Activated gamma-delta T cell treated with Interleukin-2 at 50 U/mL for 16 hours (primary cell): Measurements from ENCODE around the gene TNIP1.

Experiments used
- DNase-seq: peaks from one replicate; pipeline ENCODE4 v3.0.0-alpha.2; 2020

Gene TNIP1

DNA sequence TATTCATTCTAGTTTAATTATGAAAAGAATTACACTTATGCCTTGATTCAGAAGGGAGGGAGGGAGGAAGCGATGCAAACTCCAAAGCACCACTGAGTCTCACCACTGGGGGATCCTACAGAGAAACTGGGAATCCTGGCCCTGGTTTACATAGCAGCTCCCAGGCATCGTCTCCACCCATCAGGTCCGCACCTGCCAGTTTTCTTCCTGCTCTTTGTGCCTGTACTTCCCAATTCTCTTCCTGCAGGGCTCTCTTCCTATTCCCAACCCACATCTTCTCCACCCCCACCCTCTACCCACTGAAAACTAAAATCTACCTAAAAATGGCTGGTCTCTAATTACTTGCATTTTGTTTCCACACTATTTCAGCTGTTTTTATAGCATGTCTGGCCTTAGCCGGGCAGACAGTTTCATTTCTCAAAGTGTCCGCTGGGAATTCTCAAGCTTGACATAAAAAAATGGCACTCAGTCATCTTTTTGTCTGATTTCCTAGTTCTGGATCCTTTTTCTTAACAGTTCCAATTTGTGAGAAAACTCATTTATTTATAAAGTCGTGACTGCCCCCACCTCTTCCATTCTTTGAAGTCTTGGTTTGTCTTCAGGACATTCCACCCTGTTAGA, 1.6 kb upstream of the TNIP1 start:
- DNase-seq, result no peak

DNA sequence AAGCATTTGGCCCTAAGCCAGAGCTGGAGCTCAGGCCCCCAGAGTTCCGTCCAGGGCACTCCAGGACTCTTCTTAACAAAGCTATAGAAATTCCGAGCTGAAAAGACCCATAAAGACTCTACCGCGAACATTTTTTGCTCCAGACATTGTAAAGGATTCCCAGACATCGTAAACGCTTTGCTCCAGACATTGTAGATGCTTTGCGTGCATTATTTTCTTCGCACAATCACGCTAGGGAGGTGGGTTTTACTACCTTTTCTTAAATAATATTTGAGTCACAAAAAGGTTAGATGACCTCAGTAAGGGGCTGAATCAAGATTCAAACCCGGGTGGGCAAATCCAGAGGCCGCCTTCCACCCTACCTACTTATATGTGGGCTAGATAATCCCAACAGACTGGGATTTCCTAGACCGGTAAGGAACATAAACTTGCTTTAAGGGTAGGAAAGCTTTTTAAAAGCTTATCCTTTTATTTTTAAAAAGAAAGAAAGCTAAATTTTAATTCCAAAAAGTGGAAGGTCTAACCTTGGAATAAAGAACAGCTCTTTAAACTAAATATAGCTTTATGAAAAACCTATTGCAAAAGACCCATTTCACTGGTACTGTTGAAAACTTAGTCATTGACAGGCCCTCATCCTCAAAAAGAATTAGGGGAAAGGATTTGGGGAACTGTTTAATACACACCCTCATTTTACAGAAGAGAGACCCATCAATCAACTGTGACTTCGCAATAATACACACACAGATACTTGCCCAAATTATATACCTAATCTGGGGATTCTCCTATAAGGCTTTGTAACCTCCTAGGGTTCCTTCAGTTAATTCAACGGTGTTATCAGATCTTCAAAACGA, 822 bp upstream of the TNIP1 start:
- no peak for DNase-seq

- no peak for DNase-seq
Observed at GRCh38 chr5:151079838-151080612, 809 bp downstream of the TNIP1 start.

DNA sequence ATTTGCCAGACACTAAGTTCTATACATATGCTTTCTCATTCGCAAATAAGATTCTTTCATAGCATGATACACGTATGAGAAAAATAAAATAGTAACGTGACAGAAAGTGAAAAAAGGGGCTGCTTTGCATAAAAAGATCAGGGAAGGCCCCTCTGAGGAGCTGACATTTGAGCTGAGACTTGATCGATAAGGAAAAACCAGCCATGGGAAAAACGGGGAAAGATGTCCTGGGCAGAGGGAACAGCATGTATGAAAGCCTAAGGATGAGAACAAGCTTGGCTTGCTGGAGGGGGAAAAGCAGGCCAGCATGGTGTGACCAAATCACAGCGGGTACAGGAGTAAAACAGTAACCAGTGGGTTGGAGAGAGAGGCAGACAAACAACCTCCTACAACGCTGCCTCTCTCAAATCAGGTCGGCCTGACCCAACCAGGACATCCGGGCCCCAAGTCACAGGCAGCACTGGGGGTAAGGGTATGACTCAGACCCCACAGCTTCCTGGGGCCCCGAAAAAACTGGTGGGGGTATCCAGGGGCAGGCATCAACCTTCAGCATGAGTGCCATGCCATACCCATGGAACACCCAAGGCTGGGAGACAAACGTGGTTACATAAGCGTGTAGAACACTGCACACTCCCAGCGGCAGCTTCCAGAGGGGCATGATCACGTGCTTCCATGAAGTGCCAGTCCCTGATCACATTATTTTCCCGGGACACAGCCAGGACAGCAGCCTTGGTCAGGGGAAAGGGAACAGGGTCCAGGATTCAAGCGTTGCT, 2.2 kb downstream of the TNIP1 start:
- DNase-seq, result peak; percentile 66

GRCh38 chr5:151077967-151078366, 2.9 kb downstream of the TNIP1 start:
- DNase-seq, result no peak

DNA sequence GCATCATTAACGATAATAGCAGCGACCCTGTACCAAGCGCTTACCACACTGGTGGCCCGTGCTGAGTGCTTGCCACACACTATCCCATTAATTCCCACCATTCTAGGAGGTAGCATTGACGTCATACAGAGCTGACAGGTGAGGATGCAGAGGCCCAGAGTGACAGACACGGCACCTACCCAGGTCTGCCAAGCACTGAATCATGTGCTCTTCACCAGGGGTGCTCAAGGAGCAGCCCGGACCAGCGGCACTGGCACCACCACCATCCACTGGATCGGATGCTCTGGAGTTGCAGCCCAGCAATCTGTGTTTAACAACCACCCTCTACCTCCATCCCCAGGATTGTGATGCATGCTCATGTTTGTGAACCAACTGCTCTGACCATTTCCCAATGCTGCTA, 3.4 kb downstream of the TNIP1 start:
- no peak for DNase-seq

GRCh38 chr5:151076616-151077015, 4.2 kb downstream of the TNIP1 start:
- no peak for DNase-seq

DNA sequence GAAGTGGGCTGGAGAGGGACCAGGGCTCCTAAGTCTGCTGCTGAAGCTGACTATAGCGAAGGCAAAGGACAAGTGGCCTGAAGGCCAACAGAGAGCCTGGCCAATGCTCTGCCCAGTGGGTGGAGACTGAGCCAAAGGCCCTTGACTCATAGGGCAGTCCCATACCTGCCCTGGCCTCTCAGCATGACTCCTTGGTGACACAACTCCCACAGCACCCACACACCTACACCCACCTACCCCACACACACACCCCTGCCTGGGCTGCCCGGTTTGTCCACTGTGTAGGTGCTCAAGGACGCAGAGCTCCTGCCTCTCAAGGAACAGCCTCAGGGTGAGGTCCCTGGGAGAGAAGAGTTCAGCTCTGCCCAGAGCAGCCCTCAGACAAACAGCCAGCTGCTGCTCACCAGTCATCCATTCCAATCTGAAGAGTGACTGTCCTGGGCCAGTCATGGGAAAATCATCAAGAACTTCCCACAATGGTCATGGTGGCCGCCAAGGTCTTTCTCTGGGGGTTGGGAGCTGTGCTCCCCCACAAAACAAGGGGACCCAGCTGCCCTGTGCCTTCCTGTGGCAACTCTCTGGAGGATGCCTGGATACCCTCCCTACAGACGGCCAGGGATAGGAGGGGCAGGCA, 5.0 kb downstream of the TNIP1 start:
- DNase-seq, result no peak

DNA sequence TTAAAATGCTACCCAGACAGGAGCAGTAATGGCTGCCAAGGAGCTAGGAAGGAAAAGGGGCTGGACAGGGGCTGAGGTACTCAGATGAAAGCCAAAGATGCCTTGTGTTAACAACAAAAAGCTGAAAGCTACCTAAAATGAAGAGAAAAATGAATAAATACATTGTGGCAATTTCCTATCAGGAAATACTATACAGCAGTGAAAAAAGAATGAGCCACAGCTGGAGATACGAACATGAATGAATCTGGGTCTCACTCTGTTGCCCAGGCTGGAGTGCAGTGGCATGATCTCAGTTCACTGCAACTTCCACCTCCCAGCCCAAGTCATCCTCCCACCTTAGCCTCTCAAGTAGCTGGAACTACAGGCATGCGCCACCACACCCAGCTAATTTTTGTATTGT, 6.3 kb downstream of the TNIP1 start:
- no peak for DNase-seq

DNA sequence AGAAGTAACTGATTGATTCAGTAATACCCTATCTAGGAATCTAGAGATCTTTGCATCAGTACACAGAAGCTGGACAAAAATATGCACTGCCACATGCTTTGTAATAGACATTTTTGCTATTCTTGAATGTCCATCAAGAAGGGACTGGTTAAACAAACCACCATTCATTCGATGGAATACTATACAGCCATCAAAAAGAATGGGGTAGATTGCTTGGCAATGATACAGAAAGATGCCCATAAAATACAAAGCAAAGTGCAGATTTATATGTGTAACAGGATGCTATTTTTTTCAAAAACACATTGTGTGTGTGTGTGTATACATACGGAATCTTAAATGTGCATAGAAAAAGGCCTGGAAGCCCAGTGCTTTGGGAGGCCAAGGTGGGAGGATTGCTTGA, 7.6 kb downstream of the TNIP1 start:
- no peak for DNase-seq

DNA sequence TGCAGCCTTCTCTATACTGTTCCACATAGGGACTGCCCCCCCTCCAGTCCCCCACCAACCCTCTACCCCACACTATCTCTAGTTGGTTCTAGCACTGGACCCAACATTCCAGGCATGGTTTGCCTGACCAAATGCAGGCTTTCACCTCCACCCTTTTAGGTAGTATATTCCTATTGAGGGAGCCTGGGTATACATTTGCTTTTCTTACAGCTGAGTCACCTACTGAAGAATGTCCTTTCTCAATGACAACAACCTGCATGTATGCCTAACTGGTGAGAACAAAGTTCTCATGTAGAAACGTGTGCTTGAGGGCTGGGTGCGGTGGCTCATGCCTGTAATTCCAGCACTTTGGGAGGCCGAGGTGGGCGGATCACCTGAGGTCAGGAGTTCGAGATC, 8.2 kb downstream of the TNIP1 start:
- DNase-seq, result no peak

DNA sequence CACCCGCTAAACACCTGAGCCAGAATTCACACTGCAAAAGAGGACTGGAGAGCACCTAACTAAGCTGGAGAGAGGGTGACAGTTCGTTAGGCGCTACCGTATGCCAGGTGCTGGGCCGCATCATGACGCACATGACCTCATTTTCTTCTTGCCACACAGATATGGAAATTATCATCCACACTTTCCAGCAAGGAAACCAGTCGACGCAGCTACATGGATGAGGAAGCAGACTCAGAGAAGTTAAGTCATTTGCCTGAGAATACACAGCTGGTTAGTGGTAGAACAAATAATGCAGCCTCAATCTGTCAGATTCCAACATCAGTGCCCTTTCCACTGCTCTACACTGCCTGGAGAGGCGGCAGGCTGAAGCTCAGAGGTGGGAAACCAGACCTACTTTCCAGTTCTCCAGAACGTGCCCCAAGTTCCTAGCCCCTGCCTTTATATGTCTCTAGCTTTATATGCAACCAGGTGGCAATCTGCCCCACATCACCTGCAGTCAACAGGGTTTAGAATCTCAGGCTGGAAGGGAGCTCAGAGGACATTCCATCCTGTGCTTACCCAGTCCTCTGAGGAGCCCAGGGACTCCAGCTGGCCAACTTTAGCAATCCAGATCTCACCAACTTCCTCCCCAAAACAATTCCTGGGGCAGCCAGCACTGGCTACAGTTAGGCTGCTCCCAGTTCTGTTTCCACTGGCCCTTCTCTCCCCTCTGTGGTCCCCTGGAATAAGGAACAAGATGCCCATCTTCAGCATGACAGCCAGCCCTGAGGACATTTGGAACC, 8.8 kb downstream of the TNIP1 start:
- no peak for DNase-seq

DNA sequence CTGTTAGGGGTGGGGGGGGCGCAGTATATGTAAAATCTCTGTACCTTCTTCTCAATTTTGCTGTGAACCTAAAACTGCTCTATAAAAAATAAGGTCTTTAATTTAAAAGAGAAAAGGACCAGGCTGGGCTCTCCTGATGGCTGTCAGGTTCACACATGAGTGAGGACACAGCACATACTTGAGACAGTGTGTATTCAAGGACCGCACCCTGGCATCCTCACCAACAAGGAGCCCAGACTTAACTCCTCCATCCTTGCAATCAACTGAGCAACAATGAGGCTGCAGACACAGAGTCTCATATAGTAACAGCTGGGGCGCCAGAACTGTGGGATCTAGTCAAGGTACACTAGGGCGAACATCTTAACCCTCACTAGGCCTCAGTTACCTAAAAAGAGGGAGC, 9.8 kb downstream of the TNIP1 start:
- no peak for DNase-seq

DNA sequence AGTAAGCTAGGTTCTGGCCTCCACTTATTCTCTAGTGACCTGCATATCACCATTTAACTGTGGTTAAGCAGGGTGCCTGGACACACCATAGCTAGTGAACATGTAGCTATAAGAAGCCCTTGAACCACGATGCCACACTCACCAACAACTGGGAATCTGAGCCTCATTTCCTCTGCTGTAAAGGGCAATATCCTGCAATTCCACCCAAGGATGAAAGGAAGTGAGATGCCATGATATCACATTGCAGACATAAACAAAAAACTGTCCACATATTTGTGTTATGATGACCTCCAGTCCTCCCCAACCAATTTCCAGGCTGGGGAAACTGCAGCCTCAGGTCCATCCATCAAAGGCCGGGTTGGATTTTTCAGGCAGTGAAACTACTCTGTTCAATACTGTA, 10.4 kb downstream of the TNIP1 start:
- DNase-seq, result no peak

- DNase-seq, result no peak
Observed at GRCh38 chr5:151068433-151069197, 12.2 kb downstream of the TNIP1 start.

DNA sequence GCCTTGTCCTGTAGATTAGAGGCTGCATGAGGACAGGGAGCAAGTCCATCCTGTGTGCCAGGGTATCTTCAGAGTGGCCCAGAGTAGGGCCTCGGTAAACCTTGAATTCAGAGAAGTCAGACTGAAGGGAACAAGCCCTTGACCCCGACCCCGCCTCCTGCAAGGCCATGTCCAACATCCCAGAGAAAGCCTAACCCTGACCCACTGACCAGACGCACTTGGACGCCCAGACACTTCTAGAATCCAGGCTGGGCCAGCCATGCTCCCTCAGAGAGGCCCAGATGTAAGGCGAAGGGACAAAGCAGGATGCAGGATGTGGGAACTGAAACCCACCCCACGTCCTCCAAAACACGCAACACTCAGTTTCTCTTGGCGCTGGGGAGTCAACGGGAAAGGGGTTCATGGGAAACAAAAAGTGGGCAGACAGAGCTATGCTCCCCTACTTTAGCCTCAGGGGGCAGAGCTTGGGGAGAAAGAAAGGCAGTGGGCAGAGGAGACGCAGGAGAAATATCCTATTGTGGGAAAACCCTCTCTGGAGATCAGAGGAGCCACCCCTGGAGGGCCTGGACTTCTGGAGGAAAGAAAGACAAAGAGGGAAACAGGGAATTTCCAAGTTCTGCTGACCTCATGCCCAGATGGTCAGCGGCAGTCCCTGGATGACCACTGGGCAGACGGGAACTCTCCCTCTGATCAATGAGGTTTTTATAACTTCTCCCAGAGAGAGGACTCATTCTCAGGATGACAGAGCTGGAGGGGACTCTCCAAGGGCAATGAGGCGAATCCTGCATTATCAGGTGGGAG, 13.0 kb downstream of the TNIP1 start:
- no peak for DNase-seq

DNA sequence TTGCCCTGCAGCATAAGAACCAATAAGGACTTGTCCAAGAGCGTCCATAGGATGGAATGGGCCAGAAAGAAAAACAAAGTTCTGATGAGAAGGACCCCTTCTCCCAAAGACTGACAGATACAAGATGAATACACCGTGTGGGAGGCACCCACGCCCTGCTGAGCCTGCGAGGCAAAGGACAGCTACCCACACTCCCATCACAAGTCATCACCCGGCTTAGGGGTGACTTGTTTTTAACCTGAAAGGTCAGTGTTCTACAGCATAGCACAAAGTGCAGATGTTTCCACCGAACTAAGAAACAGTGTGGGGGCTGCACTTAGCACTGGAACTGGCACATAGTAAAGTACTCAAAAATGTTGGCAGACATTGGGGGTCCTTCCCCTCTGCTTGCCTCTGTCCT, 13.9 kb downstream of the TNIP1 start:
- DNase-seq, result no peak

- DNase-seq, result no peak
Observed at GRCh38 chr5:151065609-151066008, 15.2 kb downstream of the TNIP1 start.

- DNase-seq, result no peak
Observed at GRCh38 chr5:151064916-151065499, 15.8 kb downstream of the TNIP1 start.
